Trophoblast cell (in vitro differentiated cells and primary cell): ENCODE data around the gene TIGD2.
A peak's percentile ranks its signal among the peaks of the same experiment; 100 is the strongest.

ENCODE experiments used
- DNase-seq, 2 donors: peaks; one replicate each; pipeline ENCODE4 v3.0.0-alpha.2; 2016
- H2AFZ ChIP-seq: 2 replicates; pipeline ENCODE4 v1.6.1; 2013; ENCODE audit warnings: low read length, moderate library complexity, mild to moderate bottlenecking; ENCODE audit not compliant: insufficient read depth, poor library complexity
- H2AK5ac ChIP-seq: 2 replicates; pipeline ENCODE4 v1.6.1; 2013; ENCODE audit warnings: mild to moderate bottlenecking, low read length
- H2BK120ac ChIP-seq: 2 replicates; pipeline ENCODE4 v1.6.1; 2013; ENCODE audit warnings: low read length, mild to moderate bottlenecking, moderate library complexity; ENCODE audit not compliant: insufficient read depth, poor library complexity
- H2BK12ac ChIP-seq: 2 replicates; pipeline ENCODE4 v1.6.1; 2013; ENCODE audit warnings: mild to moderate bottlenecking, low read length, moderate library complexity
- H2BK5ac ChIP-seq: 2 replicates; pipeline ENCODE4 v1.6.1; 2013; ENCODE audit warnings: low read length, low read depth, moderate library complexity, mild to moderate bottlenecking; ENCODE audit not compliant: poor library complexity
- H3K14ac ChIP-seq: 2 replicates; pipeline ENCODE4 v1.6.1; 2013; ENCODE audit warnings: mild to moderate bottlenecking, low read length
- H3K18ac ChIP-seq: 2 replicates; pipeline ENCODE4 v1.6.1; 2013; ENCODE audit warnings: mild to moderate bottlenecking, low read length
- H3K23ac ChIP-seq: 2 replicates; pipeline ENCODE4 v1.6.1; 2013; ENCODE audit warnings: low read length
- H3K27ac ChIP-seq: 2 replicates; pipeline ENCODE4 v1.5.1; 2013; ENCODE audit warnings: low read depth, mild to moderate bottlenecking, inconsistent platforms, low read length, moderate library complexity
- H3K27me3 ChIP-seq: 2 replicates; pipeline ENCODE4 v1.6.1; 2013; ENCODE audit warnings: inconsistent platforms, mild to moderate bottlenecking, low read length, moderate library complexity; ENCODE audit not compliant: insufficient read depth
- H3K36me3 ChIP-seq, 2 experiments: 1 replicate in 1 of 2; 2 replicates in 1 of 2; pipeline ENCODE4 v1.6.1; 2013; ENCODE audit warnings: low read length in 2 of 2, mild to moderate bottlenecking in 2 of 2, moderate library complexity in 1 of 2; ENCODE audit not compliant: insufficient read depth in 2 of 2, control insufficient read depth in 1 of 2
- H3K4ac ChIP-seq: 2 replicates; pipeline ENCODE4 v1.6.1; 2013; ENCODE audit warnings: low read depth, mild to moderate bottlenecking, low read length, moderate library complexity
- H3K4me1 ChIP-seq, 2 experiments: 1 replicate in 1 of 2; 2 replicates in 1 of 2; pipeline ENCODE4 v1.6.1; 2013; ENCODE audit warnings: low read length in 2 of 2, mild to moderate bottlenecking in 2 of 2, moderate library complexity in 1 of 2; ENCODE audit not compliant: insufficient read depth in 2 of 2, control insufficient read depth in 1 of 2
- H3K4me2 ChIP-seq: 2 replicates; pipeline ENCODE4 v1.6.1; 2013; ENCODE audit warnings: inconsistent platforms, mild to moderate bottlenecking, low read length, moderate library complexity
- H3K4me3 ChIP-seq: 2 replicates; pipeline ENCODE4 v1.5.1; 2013; ENCODE audit warnings: mild to moderate bottlenecking, low read depth, low read length, inconsistent platforms
- H3K79me1 ChIP-seq: one replicate; pipeline ENCODE4 v1.6.1; 2013; ENCODE audit warnings: low read length
- H3K79me2 ChIP-seq: 2 replicates; pipeline ENCODE4 v1.6.1; 2013; ENCODE audit warnings: low read length, mild to moderate bottlenecking; ENCODE audit not compliant: control insufficient read depth, insufficient read depth, poor library complexity
- H3K9ac ChIP-seq: 2 replicates; pipeline ENCODE4 v1.6.1; 2013; ENCODE audit warnings: mild to moderate bottlenecking, low read length
- H3K9me3 ChIP-seq: 2 replicates; pipeline ENCODE4 v1.6.1; 2013; ENCODE audit warnings: low read depth, mild to moderate bottlenecking, control low read depth, inconsistent platforms, low read length; ENCODE audit not compliant: insufficient read depth
- H4K12ac ChIP-seq: 2 replicates; pipeline ENCODE4 v1.6.1; 2013; ENCODE audit warnings: low read depth, mild to moderate bottlenecking, low read length, moderate library complexity
- H4K8ac ChIP-seq: 2 replicates; pipeline ENCODE4 v1.6.1; 2013; ENCODE audit warnings: low read depth, mild to moderate bottlenecking, low read length, moderate library complexity
- H4K91ac ChIP-seq: one replicate; pipeline ENCODE4 v1.6.1; 2013; ENCODE audit warnings: low read depth, mild to moderate bottlenecking, low read length, moderate library complexity
- WGBS: extraction: QIAGEN DNeasy Blood & Tissue Kit; methylation state at CpG from one replicate; pipeline ENCODE4 v1.1.7; 2013; ENCODE audit warnings: missing lambda C conversion rate; ENCODE audit not compliant: insufficient read length, insufficient coverage; ENCODE audit errors: extremely low coverage; 5-methylcytosine and 5-hydroxymethylcytosine counted together

The TIGD2 gene

GRCh38 chr4:89157488-89158024 is 46.2 kb downstream of the TIGD2 start:
- no peaks in the 10 kb centered on the region for H3K79me1 ChIP-seq
- H3K4me1 ChIP-seq = no peaks in the 10 kb centered on the region
- no peak overlapping the region for H4K12ac ChIP-seq
- H3K18ac ChIP-seq = no peak overlapping the region
- no peaks in the 10 kb centered on the region for H3K79me2 ChIP-seq
- no peak overlapping the region for H4K91ac ChIP-seq
- no peak overlapping the region for H3K27ac ChIP-seq
- H2AK5ac ChIP-seq = no peak overlapping the region
- H3K4ac ChIP-seq = no peak overlapping the region
- no peaks in the 10 kb centered on the region for H3K36me3 ChIP-seq
- DNase-seq = peak in 1 of 2 donors; percentile 12
- no peak overlapping the region for H3K14ac ChIP-seq
- no peak overlapping the region for H3K23ac ChIP-seq
- H2BK12ac ChIP-seq = no peak overlapping the region
- no peak overlapping the region for H3K9ac ChIP-seq
- H3K9me3 ChIP-seq = no peaks in the 10 kb centered on the region
- no CpG with 5 or more reads among the region's 7 CpGs for WGBS
- H2BK5ac ChIP-seq = no peak overlapping the region
- no peak overlapping the region for H4K8ac ChIP-seq
- H3K27me3 ChIP-seq = no peaks in the 10 kb centered on the region
- H2AFZ ChIP-seq = no peak overlapping the region
- H2BK120ac ChIP-seq = no peak overlapping the region
- no peak overlapping the region for H3K4me3 ChIP-seq
- no peak overlapping the region for H3K4me2 ChIP-seq

- no peak overlapping the region for H2AK5ac ChIP-seq
- H2BK120ac ChIP-seq = no peak overlapping the region
- no peak overlapping the region for H3K4me2 ChIP-seq
- no peak overlapping the region for H3K4ac ChIP-seq
- H4K12ac ChIP-seq = no peak overlapping the region
- H4K8ac ChIP-seq = no peak overlapping the region
- H3K9ac ChIP-seq = no peak overlapping the region
- H2BK5ac ChIP-seq = no peak overlapping the region
- H3K27ac ChIP-seq = no peak overlapping the region
- no CpG with 5 or more reads among the region's 2 CpGs for WGBS
- no peaks in the 10 kb centered on the region for H3K79me1 ChIP-seq
- H3K4me3 ChIP-seq = no peak overlapping the region
- no peaks in the 10 kb centered on the region for H3K36me3 ChIP-seq
- H3K4me1 ChIP-seq = no peaks in the 10 kb centered on the region
- no peak overlapping the region for H4K91ac ChIP-seq
- no peaks in the 10 kb centered on the region for H3K79me2 ChIP-seq
- no peak overlapping the region for H3K18ac ChIP-seq
- H3K14ac ChIP-seq = no peak overlapping the region
- H3K27me3 ChIP-seq = no peaks in the 10 kb centered on the region
- no peak overlapping the region for H2BK12ac ChIP-seq
- no peaks in the 10 kb centered on the region for H3K9me3 ChIP-seq
- H3K23ac ChIP-seq = no peak overlapping the region
- DNase-seq = peak; percentile 25 to 77
- no peak overlapping the region for H2AFZ ChIP-seq
Observed at GRCh38 chr4:89158884-89159503, 47.7 kb downstream of the TIGD2 start.

GRCh38 chr4:89160806-89161205 is 49.5 kb downstream of the TIGD2 start:
- Histone ChIP-seq H2BK5ac (no peak overlapping the region), H3K27ac (no peak overlapping the region), H3K14ac (no peak overlapping the region), H2BK120ac (no peak overlapping the region), H2AFZ (no peak overlapping the region), H4K12ac (no peak overlapping the region), H2AK5ac (no peak overlapping the region), H3K9ac (no peak overlapping the region), H2BK12ac (no peak overlapping the region), H3K4ac (no peak overlapping the region), H3K36me3 (no peaks in the 10 kb centered on the region), H3K27me3 (no peaks in the 10 kb centered on the region), H3K4me3 (no peak overlapping the region), H3K23ac (no peak overlapping the region), H3K79me2 (no peaks in the 10 kb centered on the region), H3K9me3 (no peaks in the 10 kb centered on the region), H4K91ac (no peak overlapping the region), H3K4me1 (no peaks in the 10 kb centered on the region), H3K79me1 (no peaks in the 10 kb centered on the region), H3K4me2 (no peak overlapping the region), H3K18ac (no peak overlapping the region), H4K8ac (no peak overlapping the region)
- DNase-seq = no peak
- WGBS = no CpG with 5 or more reads among the region's 2 CpGs

- no peak overlapping the region for H2AK5ac ChIP-seq
- H3K27me3 ChIP-seq = no peaks in the 10 kb centered on the region
- H3K27ac ChIP-seq = no peak overlapping the region
- H3K23ac ChIP-seq = no peak overlapping the region
- H2BK5ac ChIP-seq = no peak overlapping the region
- no peak overlapping the region for H3K4ac ChIP-seq
- no peaks in the 10 kb centered on the region for H3K4me1 ChIP-seq
- DNase-seq = no peak
- no peak overlapping the region for H3K4me3 ChIP-seq
- no peak overlapping the region for H3K14ac ChIP-seq
- no peaks in the 10 kb centered on the region for H3K79me2 ChIP-seq
- H3K9ac ChIP-seq = no peak overlapping the region
- H4K8ac ChIP-seq = no peak overlapping the region
- no CpG with 5 or more reads among the region's 2 CpGs for WGBS
- H4K91ac ChIP-seq = no peak overlapping the region
- H3K4me2 ChIP-seq = no peak overlapping the region
- no peaks in the 10 kb centered on the region for H3K79me1 ChIP-seq
- no peak overlapping the region for H3K18ac ChIP-seq
- H4K12ac ChIP-seq = no peak overlapping the region
- no peak overlapping the region for H2AFZ ChIP-seq
- H2BK12ac ChIP-seq = no peak overlapping the region
- no peaks in the 10 kb centered on the region for H3K36me3 ChIP-seq
- no peaks in the 10 kb centered on the region for H3K9me3 ChIP-seq
- no peak overlapping the region for H2BK120ac ChIP-seq
Observed at GRCh38 chr4:89161841-89162240, 50.5 kb downstream of the TIGD2 start.
